HCT116 (cell line): ENCODE measurements around the gene GSTO1. TPM values are rescaled to one million over a fixed set of nuclear protein-coding genes. Genes with fewer than 3 reads are reported as not detected.
"Not testable (repeated sequence)": the region's sequence is repeated elsewhere in the genome, so short reads cannot be mapped to it uniquely, and the experiment has no call there.

Experiments
- ATAC-seq: fragments of 200-7000 bp; cut with Tn5 transposase; 2 replicates; pipeline ENCODE4 v1.9.1; 2020; ENCODE audit warnings: mild to moderate bottlenecking, moderate library complexity
- BruUV-seq: library from RNA; stranded (reverse); fragments of 400-500 nt; replicated peaks from 2 replicates; lab custom pipeline; 2021; lab: Mats Ljungman, UMichigan
- CTCF ChIA-PET: fragments of 300-600 bp; sonication (Branson Sonifier 250); formaldehyde crosslinking; loops from one replicate; lab custom pipeline; 2021; ENCODE audit warnings: antibody characterized with exemption; lab: Charles Lee
- POLR2A ChIA-PET: fragments of 300-600, 350-600 bp; sonication (Branson Sonifier 250); formaldehyde crosslinking; loops from one replicate; lab custom pipeline; 2021; ENCODE audit warnings: antibody characterized with exemption; lab: Charles Lee
- RAD21 ChIA-PET, 2 experiments: fragments of 300-600 bp; sonication (Branson Sonifier 250); formaldehyde crosslinking; loops; one replicate each; lab custom pipeline; 2023; ENCODE audit warnings: low total read pairs in 2 of 2; ENCODE audit not compliant: uncharacterized antibody in 2 of 2, unreplicated experiment in 2 of 2, low non-redundant PET in 1 of 2; lab: Charles Lee
- DNase-seq: peaks from one replicate; pipeline ENCODE4 v3.0.0-alpha.2; 2010; ENCODE audit warnings: low read depth, low spot score
- H2AFZ ChIP-seq: fragments of 200-600 bp; shearing (Covaris generic), sonication (generic); 2 replicates; pipeline ENCODE4 v1.6.1; 2017; ENCODE audit warnings: low read depth, mixed run types, mixed read lengths, antibody characterized with exemption, low read length; ENCODE audit not compliant: poor library complexity, severe bottlenecking
- H3K27ac ChIP-seq: 2 replicates; pipeline ENCODE4 v1.5.1; 2012; ENCODE audit warnings: low read depth, low read length
- H3K27me3 ChIP-seq: fragments of 200-600 bp; sonication (generic); 2 replicates; pipeline ENCODE4 v1.6.1; 2016; ENCODE audit warnings: mixed run types, low read length, mixed read lengths; ENCODE audit not compliant: insufficient read depth
- H3K36me3 ChIP-seq, 2 experiments: fragments of 200-500 bp in 1 of 2; fragments of 200-600 bp in 1 of 2; sonication (Bioruptor generic) in 1 of 2; sonication (generic) in 1 of 2; 2 replicates each; pipeline versions ENCODE4 v1.5.1 to v1.6.1; 2014 to 2016; ENCODE audit warnings: low read length in 2 of 2, inconsistent platforms in 1 of 2, mixed read lengths in 1 of 2, mixed run types in 1 of 2; ENCODE audit not compliant: insufficient read depth in 2 of 2, control insufficient read depth in 1 of 2
- H3K4me1 ChIP-seq, 2 experiments: fragments of 200-600 bp in 1 of 2; sonication (generic) in 1 of 2; 2 replicates each; pipeline versions ENCODE4 v1.5.1 to v1.6.1; 2012 to 2017; ENCODE audit warnings: low read length in 2 of 2, inconsistent platforms in 1 of 2, mild to moderate bottlenecking in 1 of 2, mixed read lengths in 1 of 2, mixed run types in 1 of 2, moderate library complexity in 1 of 2; ENCODE audit not compliant: insufficient read depth in 2 of 2, control insufficient read depth in 1 of 2
- H3K4me2 ChIP-seq: fragments of 200-600 bp; sonication (generic); 2 replicates; pipeline ENCODE4 v1.6.1; 2017; ENCODE audit warnings: mixed run types, low read length, mixed read lengths
- H3K4me3 ChIP-seq, 2 experiments: fragments of 200-600 bp in 1 of 2; sonication (generic) in 1 of 2; replicated peaks in 1 of 2; 2 replicates each; pipeline ENCODE4 v1.5.1; 2011 to 2016; ENCODE audit warnings: low read length in 2 of 2, control low read depth in 1 of 2, low read depth in 1 of 2, mild to moderate bottlenecking in 1 of 2, mixed read lengths in 1 of 2, mixed run types in 1 of 2
- H3K79me2 ChIP-seq: fragments of 200-600 bp; sonication (generic); 2 replicates; pipeline ENCODE4 v1.6.1; 2017; ENCODE audit warnings: mild to moderate bottlenecking, mixed run types, low read length, moderate library complexity, mixed read lengths; ENCODE audit not compliant: insufficient read depth
- H3K9ac ChIP-seq: fragments of 200-600 bp; sonication (generic); 2 replicates; pipeline ENCODE4 v1.6.1; 2016; ENCODE audit warnings: low read length, mixed read lengths
- H3K9me2 ChIP-seq: fragments of 200-600 bp; sonication (generic), shearing (Covaris generic); 2 replicates; pipeline ENCODE4 v1.6.1; 2017; ENCODE audit warnings: mixed run types, mild to moderate bottlenecking, moderate library complexity; ENCODE audit not compliant: insufficient read depth
- H3K9me3 ChIP-seq, 2 experiments: fragments of 200-500 bp in 1 of 2; fragments of 200-600 bp in 1 of 2; sonication (Bioruptor generic) in 1 of 2; sonication (generic) in 1 of 2; 2 replicates each; pipeline ENCODE4 v1.6.1; 2014 to 2017; ENCODE audit warnings: low read length in 2 of 2, mixed read lengths in 2 of 2, inconsistent platforms in 1 of 2, low read depth in 1 of 2, mild to moderate bottlenecking in 1 of 2, mixed run types in 1 of 2, moderate library complexity in 1 of 2; ENCODE audit not compliant: control insufficient read depth in 1 of 2, insufficient read depth in 1 of 2
- H4K20me1 ChIP-seq: fragments of 200-600 bp; sonication (generic), shearing (Covaris generic); 2 replicates; pipeline ENCODE4 v1.6.1; 2017; ENCODE audit warnings: mixed run types, mild to moderate bottlenecking, moderate library complexity; ENCODE audit not compliant: insufficient read depth
- CBX3 ChIP-seq: IDR thresholded peaks from 2 replicates; pipeline ENCODE4 v1.6.1; 2012; ENCODE audit warnings: low read depth
- EZH2 ChIP-seq: fragments of 200-600 bp; sonication (generic); IDR thresholded peaks from 2 replicates; pipeline ENCODE4 v1.6.1; 2017; ENCODE audit warnings: antibody characterized with exemption, mixed run types
- SRF ChIP-seq: IDR thresholded peaks from 2 replicates; pipeline ENCODE4 v1.6.1; 2012; ENCODE audit warnings: low read depth
- intact Hi-C: fragments of 100-400 bp; cut with micrococcal nuclease; formaldehyde crosslinking; loops from 2 replicates; pipeline ENCODE4 v1.10.0; 2022
- total RNA-seq: library from RNA; stranded (reverse); gene quantifications from one replicate; pipeline ENCODE4 v1.2.1, GENCODE V29; 2021; ENCODE audit not compliant: unreplicated experiment

Gene GSTO1
- total RNA-seq, 1 experiment from 2014 or later: 179 TPM

- Histone ChIP-seq H4K20me1 (no peaks in the 10 kb centered on the region), H3K4me3 (no peak overlapping the region), H3K4me2 (no peak overlapping the region), H3K27me3 (no peaks in the 10 kb centered on the region), H3K9ac (no peak overlapping the region), H3K4me1 (peaks cover 0 to 7% of the 10 kb centered on the region in 2 experiments; a peak in 1 of 4 replicates), H3K9me3 (peaks cover 0 to 15% of the 10 kb centered on the region in 2 experiments; a peak in 1 of 4 replicates), H3K36me3 (no peaks in the 10 kb centered on the region), H3K79me2 (no peaks in the 10 kb centered on the region), H3K9me2 (no peaks in the 10 kb centered on the region), H2AFZ (no peak overlapping the region), H3K27ac (no peak overlapping the region)
- intact Hi-C loops: no loop called here
- ChIA-PET POLR2A (interaction anchor here (1.4 kb wide), 1 partner anchor 9 kb away, joined by 3 read pairs; no protein-coding TSS in a partner anchor), RAD21 (no interaction called here), CTCF (no interaction called here)
- no peak for DNase-seq
- BruUV-seq: no TSS peak
- ATAC-seq: no peak
- peak; percentile 44; the same call in 1 of the 2 replicates for TF ChIP-seq CBX3
- TF ChIP-seq EZH2: no peak
Observed at GRCh38 chr10:104246976-104247375, 7.7 kb upstream of the GSTO1 start.

DNA sequence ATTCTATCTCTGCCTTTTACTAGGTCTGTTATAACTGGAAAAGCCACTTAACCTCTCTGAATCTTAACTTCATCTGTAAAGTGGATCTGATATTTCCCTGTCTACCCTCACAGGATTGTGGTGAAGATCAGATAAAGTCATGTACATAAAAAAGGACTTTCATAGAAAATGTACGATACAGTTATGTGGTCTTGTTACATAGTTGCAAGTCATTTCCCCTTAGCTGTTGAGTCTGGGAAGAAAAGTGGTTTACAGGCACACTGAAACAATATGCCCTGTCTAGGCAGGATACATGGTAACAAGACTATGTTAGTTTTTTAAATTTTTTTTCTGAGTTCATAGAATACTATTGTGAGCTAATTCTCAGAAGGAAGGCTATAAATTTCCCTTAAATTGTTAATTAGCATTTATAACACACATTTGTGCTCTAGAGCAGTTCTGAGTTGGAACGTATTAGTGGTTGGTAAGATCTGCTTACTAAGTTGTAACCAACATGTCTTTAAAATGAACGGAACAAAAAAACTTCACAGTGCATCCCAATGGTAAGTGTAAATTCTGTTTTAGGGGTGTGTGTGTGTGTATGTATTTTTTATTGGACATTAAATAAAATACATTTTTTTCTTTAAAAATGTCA, 7.1 kb upstream of the GSTO1 start:
- ChIA-PET RAD21 (no interaction called here), POLR2A (interaction anchor here (1.4 kb wide), 1 partner anchor 10 kb away, joined by 3 read pairs; no protein-coding TSS in a partner anchor), CTCF (interaction anchor here (1.0 kb wide), 1 partner anchor 108 kb away, joined by 3 read pairs; no protein-coding TSS in a partner anchor)
- Histone ChIP-seq H3K79me2 (no peaks in the 10 kb centered on the region), H3K4me2 (no peak overlapping the region), H3K9me3 (peaks cover 0 to 15% of the 10 kb centered on the region in 2 experiments; a peak in 1 of 4 replicates), H3K4me1 (peaks cover 0 to 7% of the 10 kb centered on the region in 2 experiments; a peak in 1 of 4 replicates), H3K9me2 (no peaks in the 10 kb centered on the region), H3K9ac (no peak overlapping the region), H3K27ac (no peak overlapping the region), H3K27me3 (no peaks in the 10 kb centered on the region), H3K4me3 (no peak overlapping the region), H3K36me3 (no peaks in the 10 kb centered on the region), H4K20me1 (no peaks in the 10 kb centered on the region), H2AFZ (no peak overlapping the region)
- intact Hi-C loops: no loop called here
- BruUV-seq: no TSS peak
- DNase-seq (no peak), ATAC-seq (no peak)
- TF ChIP-seq SRF: no peak

GRCh38 chr10:104248931-104249330, 5.8 kb upstream of the GSTO1 start:
- CTCF ChIA-PET, H3K9ac ChIP-seq, H3K27me3 ChIP-seq, H3K36me3 ChIP-seq, H3K9me2 ChIP-seq, intact Hi-C loops, H4K20me1 ChIP-seq, H3K4me2 ChIP-seq, H3K27ac ChIP-seq, H3K79me2 ChIP-seq, DNase-seq, ATAC-seq, BruUV-seq, POLR2A ChIA-PET, RAD21 ChIA-PET, H2AFZ ChIP-seq, H3K4me3 ChIP-seq: not testable (repeated sequence)
- H3K9me3 ChIP-seq: peaks cover 0 to 15% of the 10 kb centered on the region in 2 experiments; a peak in 1 of 4 replicates
- peaks cover under 1 to 18% of the 10 kb centered on the region in 2 experiments; a peak in 3 of 4 replicates for H3K4me1 ChIP-seq
